ENCODE data around the gene ATP6V0E1.
"Not testable (repeated sequence)": the region's sequence is repeated elsewhere in the genome, so short reads cannot be mapped to it uniquely, and the experiment has no call there.

The ATP6V0E1 gene

GRCh38 chr5:173001229-173001841 lies 17.8 kb downstream of the ATP6V0E1 start:
- DNase-seq (ENCODE audit: low read depth in 2 of 2, low spot score in 1 of 2): no peak

DNA sequence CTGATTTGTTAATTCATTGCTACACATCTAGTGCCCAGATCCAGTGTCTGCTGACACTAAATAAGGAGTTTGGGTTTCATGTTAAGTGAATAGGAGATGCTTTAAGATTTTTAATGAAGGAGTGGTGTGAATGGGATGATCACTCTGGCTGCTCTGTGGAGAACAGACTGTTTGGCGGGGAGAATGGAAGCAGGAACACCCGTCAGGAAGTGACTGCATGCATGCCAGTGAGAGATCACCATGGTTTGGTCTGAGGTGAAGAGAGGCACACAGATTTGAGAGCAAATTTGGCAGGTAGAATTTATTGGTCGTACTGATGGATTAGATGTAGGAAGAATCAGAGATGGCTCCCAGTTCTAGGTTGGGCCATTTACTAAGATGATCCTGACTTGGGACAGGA lies 19.8 kb downstream of the ATP6V0E1 start:
- no peak for DNase-seq (ENCODE audit: low read depth in 2 of 2, low spot score in 1 of 2)

DNA sequence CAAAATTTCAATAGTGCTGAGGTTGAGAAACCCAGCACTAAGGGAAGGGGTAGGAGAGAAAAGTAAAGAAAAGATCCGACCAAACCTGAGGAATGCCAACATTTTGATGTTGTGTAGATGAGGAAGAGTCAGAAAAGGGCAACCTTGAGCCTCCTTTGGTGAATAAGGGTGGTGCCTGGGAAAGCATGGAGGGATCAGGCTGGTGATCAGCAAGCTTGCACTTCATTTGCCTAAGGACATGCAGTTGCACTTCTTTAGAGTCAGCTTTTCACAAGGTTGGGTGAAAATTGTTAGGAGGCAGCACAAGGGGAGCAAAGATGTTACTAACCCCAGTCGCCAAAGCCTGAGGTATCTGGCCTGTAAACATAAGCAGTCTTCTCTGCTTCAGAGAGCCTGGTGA lies 20.4 kb downstream of the ATP6V0E1 start:
- no peak for DNase-seq (ENCODE audit: low read depth in 2 of 2, low spot score in 1 of 2)

GRCh38 chr5:173004447-173004846 lies 20.9 kb downstream of the ATP6V0E1 start:
- no peak for DNase-seq (ENCODE audit: low read depth in 2 of 2, low spot score in 1 of 2)

- DNase-seq (ENCODE audit: low read depth in 2 of 2, low spot score in 1 of 2): no peak
These were observed 26.4 kb downstream of the ATP6V0E1 start for GRCh38 chr5:173010021-173010420.

- DNase-seq (ENCODE audit: low read depth in 2 of 2, low spot score in 1 of 2): no peak
These were observed 27.2 kb downstream of the ATP6V0E1 start for GRCh38 chr5:173010547-173011464.

- DNase-seq (ENCODE audit: low read depth in 2 of 2, low spot score in 1 of 2): no peak
These were observed 28.0 kb downstream of the ATP6V0E1 start for GRCh38 chr5:173011566-173011965.

DNA sequence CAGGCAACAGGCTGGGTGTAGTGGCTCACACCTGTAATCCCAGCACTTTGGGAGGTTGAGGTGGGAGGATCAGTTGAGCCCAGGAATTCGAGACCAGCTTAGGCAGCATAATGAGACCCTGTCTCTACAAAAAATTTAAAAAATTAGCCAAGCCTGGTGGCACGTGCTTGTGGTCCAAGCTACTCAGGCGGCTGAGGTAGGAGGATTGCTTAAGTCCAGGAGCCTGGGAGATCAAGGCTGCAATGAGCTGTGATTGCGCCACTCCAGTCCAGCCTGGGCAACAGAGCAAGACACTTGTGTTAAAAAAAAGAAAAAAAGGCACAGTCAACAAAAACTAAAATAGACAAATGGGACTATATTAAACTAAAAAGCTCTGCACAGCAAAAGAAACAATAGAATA lies 29.3 kb downstream of the ATP6V0E1 start:
- no peak for DNase-seq (ENCODE audit: low read depth in 2 of 2, low spot score in 1 of 2)

GRCh38 chr5:173014671-173015070 lies 31.1 kb downstream of the ATP6V0E1 start:
- DNase-seq (ENCODE audit: low read depth in 2 of 2, low spot score in 1 of 2): no peak

- DNase-seq (ENCODE audit: low read depth in 2 of 2, low spot score in 1 of 2): no peak
These were observed 31.6 kb downstream of the ATP6V0E1 start for GRCh38 chr5:173015192-173015591.

- no peak for DNase-seq (ENCODE audit: low read depth in 2 of 2, low spot score in 1 of 2)
These were observed 32.3 kb downstream of the ATP6V0E1 start for GRCh38 chr5:173015598-173016455.

DNA sequence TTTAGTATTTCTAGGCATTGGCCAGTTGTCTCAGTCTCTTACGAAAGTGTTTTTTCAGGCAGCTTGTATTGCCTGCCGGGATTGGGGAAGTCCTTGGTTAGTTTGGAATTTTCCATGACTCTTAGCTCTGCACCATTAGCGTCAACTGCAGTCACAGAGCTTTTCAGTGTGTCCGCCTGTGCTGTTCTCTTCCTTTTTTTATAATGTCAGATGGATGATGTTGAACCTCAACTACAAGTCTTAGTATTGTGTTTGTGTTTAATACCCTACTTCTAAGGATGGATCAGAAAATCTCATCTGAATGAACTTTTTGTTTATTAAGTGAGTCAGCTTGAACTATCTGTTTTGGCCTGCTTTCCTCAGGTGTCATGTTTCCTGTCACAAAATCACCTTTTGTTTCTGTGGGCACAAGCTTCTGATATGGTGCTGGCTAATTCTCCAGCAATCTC lies 33.1 kb downstream of the ATP6V0E1 start:
- DNase-seq (ENCODE audit: low read depth in 2 of 2, low spot score in 1 of 2): no peak

DNA sequence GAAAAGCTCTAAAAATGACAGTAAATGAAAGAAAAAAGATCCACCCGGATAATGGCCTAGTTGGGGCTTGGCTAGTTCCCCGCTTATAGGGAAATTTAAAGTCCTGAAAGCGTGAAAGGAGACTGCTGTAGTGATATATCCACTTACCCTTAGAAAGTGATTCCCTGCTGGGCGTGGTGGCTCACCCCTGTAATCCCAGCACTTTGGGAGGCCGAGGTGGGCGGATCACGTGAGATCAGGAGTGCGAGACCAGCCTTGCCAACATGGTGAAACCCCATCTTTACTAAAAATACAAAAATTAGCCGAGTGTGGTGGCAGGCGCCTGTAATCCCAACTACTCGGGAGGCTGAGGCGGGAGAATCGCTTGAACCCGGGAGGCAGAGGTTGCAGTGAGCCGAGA lies 33.5 kb downstream of the ATP6V0E1 start:
- DNase-seq (ENCODE audit: low read depth in 2 of 2, low spot score in 1 of 2): not testable (repeated sequence)

GRCh38 chr5:173018358-173018757 lies 34.8 kb downstream of the ATP6V0E1 start:
- no peak for DNase-seq (ENCODE audit: low read depth in 2 of 2, low spot score in 1 of 2)

GRCh38 chr5:173020154-173020581 lies 36.6 kb downstream of the ATP6V0E1 start:
- no peak for DNase-seq (ENCODE audit: low read depth in 2 of 2, low spot score in 1 of 2)

GRCh38 chr5:173020643-173021042 lies 37.1 kb downstream of the ATP6V0E1 start:
- no peak for DNase-seq (ENCODE audit: low read depth in 2 of 2, low spot score in 1 of 2)

GRCh38 chr5:173025651-173026050 lies 42.1 kb downstream of the ATP6V0E1 start:
- no peak for DNase-seq (ENCODE audit: low read depth in 2 of 2, low spot score in 1 of 2)

DNA sequence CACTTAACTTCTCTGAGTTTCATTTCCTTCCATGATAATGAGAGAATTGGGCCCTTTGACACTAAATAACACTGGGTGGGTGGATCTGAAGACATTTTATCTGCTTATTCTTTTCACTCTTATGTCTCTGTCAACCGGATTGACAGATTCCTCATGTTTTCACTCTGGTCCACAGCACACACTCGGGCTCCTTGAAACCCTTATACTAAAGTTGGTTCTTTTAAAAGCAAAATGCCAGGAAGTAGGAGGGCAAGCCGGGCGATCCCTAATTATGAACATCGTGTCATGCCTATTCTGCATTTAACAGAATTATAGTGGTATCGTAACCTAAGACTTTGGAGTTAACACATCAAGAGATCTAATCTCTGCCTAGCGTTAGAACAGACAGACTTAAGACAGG lies 44.3 kb downstream of the ATP6V0E1 start:
- no peak for DNase-seq (ENCODE audit: low read depth in 2 of 2, low spot score in 1 of 2)

- no peak for DNase-seq (ENCODE audit: low read depth in 2 of 2, low spot score in 1 of 2)
These were observed 45.3 kb downstream of the ATP6V0E1 start for GRCh38 chr5:173028811-173029327.

GRCh38 chr5:173029499-173029921 lies 45.9 kb downstream of the ATP6V0E1 start:
- DNase-seq (ENCODE audit: low read depth in 2 of 2, low spot score in 1 of 2): no peak

DNA sequence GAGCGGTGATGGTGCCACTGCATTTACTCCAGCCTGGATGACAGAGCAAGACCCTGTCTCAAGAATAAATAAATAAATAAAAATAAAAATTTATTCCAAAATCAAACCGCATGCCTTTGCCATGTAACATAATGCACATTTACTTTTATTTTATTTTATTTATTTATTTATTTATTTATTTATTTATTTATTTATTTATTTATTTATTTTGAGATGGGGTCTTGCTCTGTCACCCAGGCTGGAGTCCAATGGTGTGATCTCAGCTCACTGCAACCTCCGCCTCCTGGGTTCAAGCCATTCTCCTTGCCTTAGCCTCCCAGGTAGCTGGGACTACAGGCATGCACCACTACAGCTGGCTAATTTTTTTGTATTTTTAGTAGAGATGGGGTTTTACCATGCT lies 48.5 kb downstream of the ATP6V0E1 start:
- not testable (repeated sequence) for DNase-seq (ENCODE audit: low read depth in 2 of 2, low spot score in 1 of 2)
